K562 (cell line): ENCODE data around the gene GINS2. TPM values are rescaled to one million over a fixed set of nuclear protein-coding genes. Genes with fewer than 3 reads are reported as not detected.

Experiments used
- ATAC-seq: fragments of 200-7000 bp; cut with Tn5 transposase; 3 replicates; pipeline ENCODE4 v1.9.1; 2020; ENCODE audit warnings: moderate library complexity
- BruUV-seq: library from RNA; stranded (reverse); fragments of 400-500 nt; replicated peaks from 2 replicates; lab custom pipeline; 2021; lab: Mats Ljungman, UMichigan
- CTCF ChIA-PET: fragments of 300-600 bp; formaldehyde crosslinking; extraction: SDS; loops from one replicate; lab custom pipeline; 2021; ENCODE audit warnings: low intra/inter-chr PET ratio; lab: Yijun Ruan, JAX
- POLR2A ChIA-PET: fragments of 300-600, 350-650 bp; sonication (Branson Sonifier 250); formaldehyde crosslinking; extraction: SDS; loops from one replicate; lab custom pipeline; 2021; ENCODE audit warnings: antibody characterized with exemption, inconsistent platforms; lab: Yijun Ruan, JAX
- DNase-seq, 4 experiments: peaks; one replicate each; pipeline versions ENCODE4 v3.0.0 to v3.0.0-alpha.2; 2011 to 2018; ENCODE audit warnings: low spot score in 3 of 4, mixed read lengths in 3 of 4; ENCODE audit errors: extremely low read depth in 1 of 4
- FAIRE-seq: peaks from 2 replicates; lab custom pipeline; 2011; peaks lifted over from hg19 to GRCh38; lab: Jason Lieb, UNC
- H2AFZ ChIP-seq: 2 replicates; pipeline ENCODE4 v1.6.0; 2011; ENCODE audit warnings: low read depth, low read length, control low read depth, inconsistent platforms
- H3K27ac ChIP-seq: fragments of 200-600 bp; 3 replicates; pipeline ENCODE4 v1.8.0; 2011; ENCODE audit warnings: low read depth, mild to moderate bottlenecking, control low read depth, inconsistent platforms, low read length, moderate library complexity, mixed read lengths; ENCODE audit errors: extremely low read depth
- H3K27me3 ChIP-seq, 2 experiments: fragments of 300-600 bp in 1 of 2; 2 replicates in 1 of 2; 3 replicates in 1 of 2; pipeline versions ENCODE4 v1.6.0 to v1.8.0; 2011; ENCODE audit warnings: inconsistent platforms in 2 of 2, low read length in 2 of 2, mild to moderate bottlenecking in 1 of 2, mixed read lengths in 1 of 2, moderate library complexity in 1 of 2; ENCODE audit not compliant: control insufficient read depth in 2 of 2, insufficient read depth in 2 of 2
- H3K36me3 ChIP-seq: fragments of 300-600 bp; 3 replicates; pipeline ENCODE4 v1.8.0; 2011; ENCODE audit warnings: mild to moderate bottlenecking, low read length, inconsistent platforms; ENCODE audit not compliant: control insufficient read depth, insufficient read depth
- H3K4me1 ChIP-seq, 2 experiments: fragments of 200-600 bp in 1 of 2; replicated peaks in 1 of 2; 2 replicates in 1 of 2; 3 replicates in 1 of 2; pipeline versions ENCODE4 v1.5.1 to v1.8.0; 2011; ENCODE audit warnings: inconsistent platforms in 2 of 2, low read length in 2 of 2, mild to moderate bottlenecking in 1 of 2, mixed read lengths in 1 of 2, moderate library complexity in 1 of 2; ENCODE audit not compliant: control insufficient read depth in 2 of 2, insufficient read depth in 2 of 2
- H3K4me2 ChIP-seq: 2 replicates; pipeline ENCODE4 v1.6.1; 2011; ENCODE audit warnings: low read length, control low read depth, inconsistent platforms, mixed read lengths; ENCODE audit not compliant: insufficient read depth
- H3K4me3 ChIP-seq: fragments of 200-600 bp; sonication (generic), shearing (Covaris generic); 2 replicates; pipeline ENCODE4 v1.5.1; 2016; ENCODE audit warnings: control low read depth, inconsistent platforms
- H3K79me2 ChIP-seq: fragments of 200-600 bp; 3 replicates; pipeline ENCODE4 v1.8.0; 2011; ENCODE audit warnings: low read length, inconsistent platforms; ENCODE audit not compliant: control insufficient read depth, insufficient read depth
- H3K9ac ChIP-seq, 2 experiments: 2 replicates each; pipeline versions ENCODE4 v1.6.0 to v1.6.1; 2011; ENCODE audit warnings: low read depth in 2 of 2, low read length in 2 of 2, control low read depth in 1 of 2, inconsistent platforms in 1 of 2, mild to moderate bottlenecking in 1 of 2, mixed read lengths in 1 of 2; ENCODE audit not compliant: insufficient read depth in 1 of 2
- H3K9me1 ChIP-seq: one replicate; pipeline ENCODE4 v1.6.0; 2011; ENCODE audit warnings: inconsistent platforms, mild to moderate bottlenecking, low read length, moderate library complexity; ENCODE audit not compliant: control insufficient read depth, insufficient read depth
- H3K9me3 ChIP-seq: replicated peaks from 2 replicates; pipeline ENCODE4 v1.5.1; 2011; ENCODE audit warnings: low read depth, low read length, inconsistent platforms; ENCODE audit not compliant: control insufficient read depth, insufficient read depth
- H4K20me1 ChIP-seq: replicated peaks from 2 replicates; pipeline ENCODE4 v1.6.1; 2011; ENCODE audit warnings: low read length, inconsistent platforms, mixed read lengths; ENCODE audit not compliant: control insufficient read depth, insufficient read depth
- JUN ChIP-seq, 2 experiments: sonication (generic) in 1 of 2; formaldehyde crosslinking in 1 of 2; IDR thresholded peaks; 2 replicates each; pipeline versions ENCODE4 v1.6.1 to v1.8.0; 2012 to 2022; ENCODE audit warnings: borderline replicate concordance in 2 of 2, mild to moderate bottlenecking in 2 of 2, improper control_type of control experiment in 1 of 2, low read depth in 1 of 2, low read length in 1 of 2, missing genetic modification reagents in 1 of 2
- KLF6 ChIP-seq: fragments of 250-450 bp; sonication (Bioruptor Pico); IDR thresholded peaks from 2 replicates; pipeline ENCODE4 v1.4.0; 2020; ENCODE audit warnings: mild to moderate bottlenecking, moderate library complexity, borderline replicate concordance
- NBN ChIP-seq: fragments of 450-650 bp; IDR thresholded peaks from 2 replicates; pipeline ENCODE4 v1.6.1; 2016; ENCODE audit warnings: low read depth, mild to moderate bottlenecking
- NFIC ChIP-seq: fragments of 450-650 bp; IDR thresholded peaks from 2 replicates; pipeline ENCODE4 v1.6.1; 2017; ENCODE audit warnings: mild to moderate bottlenecking, inconsistent platforms
- POLR3A ChIP-seq: IDR thresholded peaks from 2 replicates; pipeline ENCODE4 v1.6.1; 2011; ENCODE audit warnings: borderline replicate concordance, mild to moderate bottlenecking, moderate library complexity; ENCODE audit not compliant: insufficient read length, insufficient read depth; ENCODE audit errors: extremely low read depth
- SPI1 ChIP-seq: IDR thresholded peaks from 2 replicates; pipeline ENCODE4 v1.6.1; 2011; ENCODE audit warnings: low read depth, low read length, control low read depth, borderline replicate concordance
- WGBS: fragments of 100-300 bp; shearing (Covaris generic); methylation state at CpG from one replicate; pipeline ENCODE4 v1.1.6; 2016; ENCODE audit warnings: low coverage, mixed read lengths; ENCODE audit not compliant: insufficient coverage; ENCODE audit errors: missing lambda C conversion rate; 5-methylcytosine and 5-hydroxymethylcytosine counted together
- in situ Hi-C: fragments of 300-500 bp; cut with MboI; formaldehyde crosslinking; loops from 4 replicates; pipeline ENCODE4 v1.15.0; 2018; ENCODE audit warnings: inconsistent platforms, mixed read lengths
- intact Hi-C: fragments of 100-400 bp; cut with micrococcal nuclease; formaldehyde crosslinking; loops from 2 replicates; pipeline ENCODE4 v1.14.2; 2022
- polyA plus RNA-seq, 8 experiments: library from polyadenylated mRNA; depleted of rRNA in 4 of 8; stranded (reverse) in 5 of 8; unstranded in 3 of 8; fragments of >200 nt; fragmentation: Nextera tagmentation in 2 of 8; fragmentation: Illumina TruSeq in 1 of 8; extraction: Ambion mirVana in 2 of 8; extraction: Trizol in 1 of 8; gene quantifications; 2 replicates each; pipeline versions ENCODE4 v1.2.1 to v1.2.3, GENCODE V29; 2011 to 2014; ENCODE audit warnings: inconsistent platforms in 1 of 8, missing spikeins in 1 of 8
- total RNA-seq, 7 experiments: library from RNA; depleted of rRNA in 6 of 7; stranded (reverse); fragments of >200 nt in 6 of 7; fragmentation: Illumina TruSeq in 2 of 7; extraction: Trizol in 2 of 7; gene quantifications; 2 replicates each; pipeline versions ENCODE4 v1.2.1 to v1.2.3, GENCODE V29; 2011 to 2021; ENCODE audit warnings: low replicate concordance in 1 of 7
- TF ChIP-seq, protein P1 (sequence below): sonication (generic); formaldehyde crosslinking; IDR thresholded peaks from 2 replicates; pipeline ENCODE4 v1.9.0; 2022; ENCODE audit warnings: mild to moderate bottlenecking, missing genetic modification reagents

GINS2 gene
- total and polyA plus RNA-seq, 9 of the 15 experiments (the other 6 are each of a cell fraction or from before 2014, with no cell fraction given), result 40.4 to 76.2 (median 44.6) TPM

DNA sequence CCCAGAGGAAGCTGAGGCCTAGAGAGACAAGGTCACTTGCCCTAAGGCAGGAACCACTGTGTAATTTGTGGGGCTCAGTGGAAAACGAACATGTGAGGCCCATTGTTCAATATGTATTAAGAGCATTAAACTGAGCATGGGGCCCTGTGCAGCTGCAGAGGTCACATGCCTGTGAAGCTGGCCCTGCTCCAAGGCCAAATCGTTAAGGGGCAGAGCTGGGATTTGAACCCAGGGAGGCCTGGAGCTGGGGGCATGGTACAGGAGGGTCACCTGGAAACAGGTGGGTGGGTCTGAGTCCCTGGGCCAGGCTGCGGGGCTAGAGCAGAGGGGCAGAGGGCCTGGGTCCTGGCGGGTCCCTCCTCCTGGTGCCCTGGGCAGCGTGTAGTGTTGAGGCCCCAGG lies 42.4 kb upstream of the GINS2 start:
- POLR2A ChIA-PET, result interaction anchor here (0.6 kb wide), 1 partner anchor 1006 kb away, joined by 4 read pairs; no protein-coding TSS in a partner anchor
- no peaks in the 10 kb centered on the region for H3K36me3 ChIP-seq
- H3K9ac ChIP-seq, result no peak overlapping the region
- ATAC-seq (no peak), DNase-seq (no peak), FAIRE-seq (no peak)
- H3K79me2 ChIP-seq, result no peaks in the 10 kb centered on the region
- H3K4me1 ChIP-seq, result peaks cover 2 to 19% of the 10 kb centered on the region in 2 experiments; a peak in 4 of 5 replicates
- peaks cover 16 to 55% of the 10 kb centered on the region in 2 experiments; a peak in 4 of 5 replicates for H3K27me3 ChIP-seq
- H2AFZ ChIP-seq, result no peak overlapping the region
- H4K20me1 ChIP-seq, result peaks cover 8% of the 10 kb centered on the region; the same call in 1 of the 2 replicates
- H3K9me3 ChIP-seq, result no peaks in the 10 kb centered on the region
- intact Hi-C loops (no loop called here), in situ Hi-C loops (no loop called here)
- H3K27ac ChIP-seq, result no peak overlapping the region
- no peak overlapping the region for H3K4me2 ChIP-seq
- CTCF ChIA-PET, result no interaction called here
- H3K4me3 ChIP-seq, result no peak overlapping the region
- BruUV-seq, result no TSS peak
- no peak for TF ChIP-seq KLF6 (CRISPR knock-in tag)
- peak; percentile 58 for TF ChIP-seq NFIC
- TF ChIP-seq, protein P1, sequence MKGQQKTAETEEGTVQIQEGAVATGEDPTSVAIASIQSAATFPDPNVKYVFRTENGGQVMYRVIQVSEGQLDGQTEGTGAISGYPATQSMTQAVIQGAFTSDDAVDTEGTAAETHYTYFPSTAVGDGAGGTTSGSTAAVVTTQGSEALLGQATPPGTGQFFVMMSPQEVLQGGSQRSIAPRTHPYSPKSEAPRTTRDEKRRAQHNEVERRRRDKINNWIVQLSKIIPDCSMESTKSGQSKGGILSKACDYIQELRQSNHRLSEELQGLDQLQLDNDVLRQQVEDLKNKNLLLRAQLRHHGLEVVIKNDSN (CRISPR knock-in tag), result 0 out of 2 replicates have a peak, but pooled peaks have one; percentile 27
- H3K9me1 ChIP-seq, result peaks cover 2% of the 10 kb centered on the region
- WGBS, result 37% methylated on average over 5 of the region's 5 CpGs

DNA sequence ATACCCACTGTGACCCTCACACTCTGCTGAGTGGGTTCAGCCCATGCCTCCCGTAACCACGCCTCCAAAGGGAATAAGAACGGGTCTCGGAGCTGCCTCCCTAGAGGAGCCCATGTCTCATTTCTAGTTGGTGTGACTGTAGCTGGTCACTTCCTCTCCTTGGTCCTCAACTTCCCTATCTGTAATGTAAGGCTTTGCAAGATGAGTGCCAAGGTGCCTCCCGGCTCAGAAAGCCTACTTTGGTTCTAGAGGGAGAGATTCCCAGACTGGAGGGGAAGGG lies 41.4 kb upstream of the GINS2 start:
- FAIRE-seq (no peak), DNase-seq (no peak), ATAC-seq (no peak)
- Histone ChIP-seq H3K36me3 (no peaks in the 10 kb centered on the region), H3K4me3 (no peak overlapping the region), H4K20me1 (peaks cover 8% of the 10 kb centered on the region; the same call in 1 of the 2 replicates), H3K9me1 (no peaks in the 10 kb centered on the region), H3K9ac (0 out of 4 replicates have a peak overlapping the region, but pooled peaks of 1 of the 2 experiments have one; percentile 4), H3K27ac (no peak overlapping the region), H2AFZ (no peak overlapping the region), H3K4me2 (no peak overlapping the region), H3K79me2 (no peaks in the 10 kb centered on the region), H3K4me1 (peaks cover 2 to 16% of the 10 kb centered on the region in 2 experiments; a peak in 4 of 5 replicates), H3K9me3 (no peaks in the 10 kb centered on the region), H3K27me3 (peaks cover 24 to 55% of the 10 kb centered on the region in 2 experiments; a peak in 4 of 5 replicates)
- in situ Hi-C loops (no loop called here), intact Hi-C loops (no loop called here)
- no TSS peak for BruUV-seq
- peak; percentile 34; the same call in 1 of the 2 replicates for TF ChIP-seq SPI1
- no peak for TF ChIP-seq JUN (IDR thresholded peaks at IDR 0.05; ENCODE audit: borderline replicate concordance, low read depth, low read length)
- no peak for TF ChIP-seq JUN (CRISPR knock-in tag; IDR thresholded peaks at IDR 0.05; ENCODE audit: borderline replicate concordance)
- TF ChIP-seq POLR3A, result no peak
- no peak for TF ChIP-seq NBN
- ChIA-PET POLR2A (interaction anchor here (0.7 to 1.0 kb wide), 2 partner anchors 11 to 266 kb away, joined by 3 read pairs; no protein-coding TSS in a partner anchor), CTCF (no interaction called here)
- 25% methylated on average over 5 of the region's 5 CpGs for WGBS
